RKO (cell line): ENCODE data around the gene MRM1.

Experiments
- DNase-seq: peaks from one replicate; pipeline ENCODE4 v3.0.0-alpha.2; 2016; ENCODE audit warnings: low spot score

MRM1 gene

GRCh38 chr17:36632916-36633771 is 31.8 kb downstream of the MRM1 start:
- DNase-seq, result no peak

- no peak for DNase-seq
These were observed 39.0 kb downstream of the MRM1 start for GRCh38 chr17:36640346-36640745.

GRCh38 chr17:36640836-36641235 is 39.5 kb downstream of the MRM1 start:
- DNase-seq, result no peak

GRCh38 chr17:36641331-36641876 is 40.0 kb downstream of the MRM1 start:
- no peak for DNase-seq

- no peak for DNase-seq
These were observed 40.8 kb downstream of the MRM1 start for GRCh38 chr17:36641877-36642845.

GRCh38 chr17:36643086-36643685 is 41.8 kb downstream of the MRM1 start:
- DNase-seq, result no peak

GRCh38 chr17:36645422-36645821 is 44.0 kb downstream of the MRM1 start:
- DNase-seq, result no peak

- no peak for DNase-seq
These were observed 46.3 kb downstream of the MRM1 start for GRCh38 chr17:36647636-36648035.

GRCh38 chr17:36650096-36650775 is 48.9 kb downstream of the MRM1 start:
- DNase-seq, result no peak

- no peak for DNase-seq
These were observed 52.0 kb downstream of the MRM1 start for GRCh38 chr17:36653374-36653773.

- no peak for DNase-seq
These were observed 52.5 kb downstream of the MRM1 start for GRCh38 chr17:36653856-36654255.

- no peak for DNase-seq
These were observed 54.3 kb downstream of the MRM1 start for GRCh38 chr17:36655726-36656125.

GRCh38 chr17:36657390-36657762 is 56.0 kb downstream of the MRM1 start:
- no peak for DNase-seq

GRCh38 chr17:36657763-36658490 is 56.5 kb downstream of the MRM1 start:
- DNase-seq, result no peak
